CD4-positive, alpha-beta T cell treated with Interleukin-15 for 1 hour (primary cell): ENCODE results near the gene ATP4A.

ENCODE experiments used
- DNase-seq: peaks from one replicate; pipeline ENCODE4 v3.0.0-alpha.2; 2020

Gene ATP4A

DNA sequence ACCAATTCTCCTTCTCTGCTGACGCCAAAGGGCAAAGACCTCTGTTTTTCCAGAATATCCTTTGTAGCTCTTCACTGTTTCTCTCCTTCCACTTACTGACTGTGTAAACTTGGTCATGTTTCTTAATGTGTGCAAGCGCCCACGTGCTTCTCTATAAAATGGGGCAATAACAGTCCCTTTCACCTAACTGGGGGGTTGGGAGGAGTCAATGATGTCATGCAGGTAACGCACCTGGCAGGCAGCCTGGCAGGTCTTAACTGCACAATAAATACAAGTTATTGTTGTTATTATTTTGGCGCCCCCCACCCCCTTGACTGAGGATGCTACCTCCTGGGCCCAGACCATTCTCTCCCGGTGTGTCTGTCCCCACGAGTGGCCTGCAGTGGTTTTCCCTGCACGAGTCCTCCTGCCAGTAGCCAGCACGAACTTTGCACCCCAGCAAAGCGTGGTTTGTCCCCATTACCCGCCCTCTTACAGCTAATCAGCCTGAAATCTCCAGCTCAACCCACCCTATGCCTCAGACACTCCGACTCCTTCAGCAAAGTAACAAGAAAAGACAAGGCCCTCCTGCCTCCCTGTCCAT lies 40.6 kb downstream of the ATP4A start:
- DNase-seq = no peak

DNA sequence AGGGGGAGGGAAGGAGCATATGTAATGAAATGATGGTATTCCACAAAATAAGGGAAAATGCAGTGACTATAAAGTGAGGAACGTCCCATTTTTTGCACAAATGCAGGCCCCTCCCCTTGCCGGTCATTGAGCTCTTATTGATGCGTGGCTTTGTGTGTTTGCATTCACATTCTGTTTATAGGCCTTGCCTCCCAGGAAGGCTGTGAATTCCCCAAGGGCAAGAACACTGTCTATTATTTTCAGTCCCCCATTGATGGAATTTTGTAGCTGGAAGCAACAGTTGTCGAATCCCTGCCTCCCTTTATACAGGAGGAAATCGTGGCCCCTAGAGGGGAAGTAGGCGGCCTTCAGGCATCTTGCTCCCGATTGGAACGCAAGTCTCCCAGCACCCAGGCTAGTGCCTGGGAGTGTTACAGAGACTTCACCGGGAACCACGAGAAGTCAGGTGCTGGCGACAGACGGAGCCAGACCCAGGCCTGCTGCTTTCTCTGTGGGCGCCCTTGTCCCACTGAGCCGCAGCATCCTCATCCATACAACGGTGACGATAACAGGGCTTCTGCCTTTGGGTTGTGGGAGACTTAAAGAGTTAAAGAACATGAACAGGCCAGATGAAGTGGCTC lies 42.2 kb downstream of the ATP4A start:
- DNase-seq = no peak

DNA sequence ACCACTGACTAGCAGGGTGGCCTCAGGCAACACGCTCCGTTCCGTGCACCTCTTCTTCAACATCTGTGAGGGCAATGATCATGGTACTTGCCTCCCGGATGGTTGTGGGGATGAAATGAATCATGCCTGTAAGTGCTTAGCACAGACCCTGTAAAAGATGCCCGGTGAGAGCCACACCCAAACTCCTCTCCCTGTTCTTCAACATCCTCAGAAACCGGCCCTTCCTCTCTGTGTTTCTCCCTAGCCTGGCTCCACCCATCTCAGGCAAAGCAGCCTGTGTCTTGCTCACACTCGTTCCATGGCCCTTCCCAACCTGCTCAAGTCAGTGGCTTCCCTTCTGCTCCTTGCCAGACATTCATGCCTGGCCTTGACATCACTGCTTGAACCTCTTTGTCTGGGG lies 44.2 kb downstream of the ATP4A start:
- DNase-seq = no peak

DNA sequence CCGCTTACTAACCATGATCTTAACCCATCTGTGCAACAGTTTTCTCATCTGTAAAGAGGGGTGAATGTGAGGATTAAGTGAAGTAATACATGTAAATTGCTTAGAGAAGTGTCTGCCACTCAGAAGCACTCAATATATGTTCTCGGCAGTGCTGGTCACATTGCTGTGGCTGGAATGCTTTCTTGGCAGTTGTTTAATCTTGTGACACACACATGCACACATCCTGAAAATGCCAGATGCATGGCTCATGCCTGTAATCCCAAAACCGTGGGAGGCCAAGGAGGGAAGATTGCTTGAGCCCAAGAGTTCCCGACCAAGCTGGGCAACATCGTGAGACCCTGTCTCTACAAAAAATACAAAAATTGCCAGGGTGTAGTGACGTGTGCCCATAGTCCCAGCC lies 45.1 kb downstream of the ATP4A start:
- DNase-seq = no peak

DNA sequence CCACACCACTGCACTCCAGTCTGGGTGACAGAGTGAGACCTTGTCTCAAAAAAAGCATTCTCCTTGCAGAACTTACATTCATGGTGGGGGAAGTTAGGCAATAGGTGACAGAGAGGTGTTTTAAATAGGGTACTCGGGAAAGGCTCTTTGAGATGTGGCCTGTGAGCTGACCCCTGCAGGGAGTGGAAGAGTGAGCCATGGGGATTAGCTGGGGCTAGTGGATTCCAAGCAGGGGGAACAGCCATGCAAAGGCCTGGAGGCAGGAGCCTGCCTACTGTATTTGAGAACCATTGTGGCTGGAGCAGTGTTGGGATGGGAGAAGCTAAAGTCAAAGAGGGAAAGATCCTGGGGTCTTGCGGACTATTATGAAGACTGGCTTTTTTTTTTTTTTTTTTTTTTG lies 46.1 kb downstream of the ATP4A start:
- DNase-seq = no peak

DNA sequence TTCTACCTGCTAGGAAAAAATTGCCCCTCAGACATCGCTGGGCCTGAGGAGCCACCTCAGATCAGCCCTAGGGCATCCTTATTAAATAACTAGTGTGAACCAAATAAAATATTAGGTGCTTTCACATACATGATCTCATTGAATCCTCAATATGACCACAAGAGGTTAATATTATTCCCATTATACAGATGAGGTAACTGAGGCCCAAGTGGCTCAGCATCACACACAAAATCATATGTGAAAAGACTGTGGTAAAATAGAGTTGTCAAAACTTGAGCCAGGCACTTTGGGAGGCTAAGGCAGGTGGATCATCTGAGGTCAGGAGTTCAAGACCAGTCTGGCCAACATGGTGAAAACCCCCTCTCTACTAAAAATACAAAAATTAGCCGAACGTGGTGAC lies 47.1 kb downstream of the ATP4A start:
- no peak for DNase-seq

DNA sequence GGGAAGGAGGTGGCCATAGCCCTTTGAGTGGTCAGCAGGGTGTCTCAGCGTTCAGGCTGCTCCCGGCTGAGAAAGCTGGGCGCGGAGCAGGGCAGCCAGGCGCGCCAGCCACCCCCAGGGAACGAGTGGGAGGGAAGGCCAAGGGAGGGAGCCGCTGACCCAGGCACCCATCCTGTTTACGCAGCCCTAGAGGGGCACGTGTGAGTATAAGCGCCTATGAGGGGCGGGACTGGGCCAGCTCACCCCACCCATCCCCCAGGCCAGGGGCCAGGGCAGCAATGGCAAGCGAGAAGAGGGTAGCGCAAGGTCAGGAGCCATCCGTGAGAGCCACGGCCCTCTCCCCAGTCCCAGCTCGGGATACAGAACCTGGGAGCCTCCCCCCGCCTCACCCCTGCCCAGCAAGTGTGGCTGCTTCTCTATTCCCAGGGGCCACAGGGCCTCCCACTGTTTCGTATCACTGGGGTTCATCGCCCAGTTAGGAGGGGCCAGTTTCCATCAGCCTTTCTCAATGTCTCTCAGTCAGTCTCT lies 49.1 kb downstream of the ATP4A start:
- DNase-seq = no peak

DNA sequence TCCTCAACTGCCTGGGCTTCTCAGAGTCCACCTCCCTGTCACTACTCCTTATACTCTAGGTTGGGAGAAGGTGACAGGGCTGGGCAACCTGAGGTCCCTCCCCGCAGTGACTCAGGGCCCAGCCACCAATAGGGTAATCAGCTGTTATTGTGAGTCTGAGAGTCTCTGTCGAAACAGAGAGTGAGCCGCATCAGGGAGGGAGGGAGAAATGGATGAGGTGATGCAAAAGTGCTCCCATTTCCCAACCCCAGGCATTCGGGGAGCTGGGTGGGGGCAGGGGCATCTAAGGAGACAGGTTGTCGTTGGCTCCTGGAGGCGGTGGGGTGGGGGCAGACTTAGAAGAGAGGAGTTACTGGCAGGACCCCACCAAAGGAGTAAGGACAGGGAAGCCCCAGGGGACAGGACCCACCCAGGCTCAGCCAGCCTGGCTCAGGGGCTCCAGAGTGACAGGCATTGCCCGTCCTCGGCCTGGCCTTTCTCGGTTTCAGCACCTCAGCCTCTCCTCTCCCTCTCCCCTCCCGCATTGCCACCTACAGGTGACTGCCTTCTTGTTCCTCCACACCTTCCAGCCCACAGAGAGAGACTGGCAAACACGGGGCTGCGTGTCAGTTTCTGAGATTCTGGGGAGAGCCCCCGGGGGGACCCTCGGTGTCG lies 49.7 kb downstream of the ATP4A start, which contains the start of gene DMKN:
TSS of gene DMKN (minus strand) at position 22 of the 654 bp plus-strand sequence. CDS start 174 bp downstream, outside the sequence.
- DNase-seq = no peak

DNA sequence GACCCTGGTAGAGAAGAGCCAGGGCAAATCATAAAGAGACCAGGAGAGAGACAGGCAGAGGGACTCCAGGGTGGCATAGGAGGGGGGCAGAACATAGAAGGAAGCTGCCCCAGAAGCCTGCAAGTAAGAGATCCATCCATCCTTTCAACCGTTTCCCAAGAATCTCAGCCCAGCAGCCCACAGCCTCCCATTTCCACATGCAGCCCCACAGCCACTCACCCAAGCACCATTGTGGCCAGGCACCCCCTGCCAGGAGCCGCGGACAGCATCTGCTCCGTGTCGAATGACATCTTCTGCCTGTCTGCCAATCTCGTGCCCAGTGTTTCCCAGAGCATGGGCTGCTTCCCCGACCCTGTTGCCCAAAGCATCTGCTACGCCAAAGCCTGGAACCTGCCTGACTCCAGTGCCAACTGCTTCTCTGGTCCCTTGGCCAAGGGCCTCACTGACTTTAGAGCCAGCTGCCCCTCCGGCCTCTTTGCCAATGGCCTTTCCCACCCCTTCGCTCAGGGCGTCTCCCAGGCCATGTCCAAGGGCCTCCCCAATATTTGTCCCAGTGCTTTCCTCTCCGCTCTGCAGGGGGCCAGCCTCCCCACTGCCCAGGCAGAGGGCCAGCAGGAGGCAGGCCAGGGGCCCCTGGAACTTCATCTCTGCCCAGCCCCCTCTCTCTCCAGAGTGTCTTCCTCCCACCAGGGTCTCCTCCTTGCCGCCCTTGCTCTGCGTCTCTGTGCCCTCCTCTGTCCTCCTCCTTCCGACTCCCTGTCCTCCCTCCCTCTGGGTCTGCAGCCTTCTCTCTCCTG lies 50.4 kb downstream of the ATP4A start:
- DNase-seq = no peak

DNA sequence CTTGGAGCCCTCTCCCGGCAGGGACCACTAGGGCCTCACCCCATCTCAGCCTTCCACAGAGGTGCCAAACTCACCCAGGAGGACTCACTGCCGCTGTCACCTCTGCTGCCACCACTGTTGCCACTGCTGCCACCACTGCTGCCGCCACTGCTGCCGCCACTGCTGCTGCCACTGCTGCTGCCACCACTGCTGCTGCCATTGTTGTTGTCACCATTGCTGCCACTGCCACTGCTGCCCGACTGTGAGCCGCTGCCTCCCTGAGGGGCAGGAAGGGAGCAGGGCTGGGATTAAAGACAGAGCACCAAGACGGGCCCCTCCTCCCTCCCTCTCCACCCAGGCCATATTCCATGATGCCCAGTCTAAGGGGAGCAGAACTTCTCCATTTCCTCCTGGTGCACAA lies 52.1 kb downstream of the ATP4A start:
- DNase-seq = no peak

DNA sequence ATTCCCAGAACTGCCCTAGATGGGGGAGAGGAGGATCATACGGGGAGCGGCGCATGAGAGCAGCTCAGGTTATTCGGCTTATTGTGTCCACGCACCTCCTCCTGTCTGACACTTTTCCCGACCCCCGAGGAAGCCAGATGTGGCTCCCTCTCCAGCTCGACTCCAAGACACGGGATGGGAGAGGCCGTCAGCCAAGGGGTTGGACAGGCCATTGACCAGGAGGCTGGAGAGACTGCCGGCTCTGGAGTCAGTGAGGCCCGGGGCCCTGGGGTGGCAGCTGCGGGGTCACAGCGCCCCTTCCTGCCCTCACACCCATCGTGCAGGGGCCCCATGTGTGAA lies 52.9 kb downstream of the ATP4A start:
- no peak for DNase-seq

DNA sequence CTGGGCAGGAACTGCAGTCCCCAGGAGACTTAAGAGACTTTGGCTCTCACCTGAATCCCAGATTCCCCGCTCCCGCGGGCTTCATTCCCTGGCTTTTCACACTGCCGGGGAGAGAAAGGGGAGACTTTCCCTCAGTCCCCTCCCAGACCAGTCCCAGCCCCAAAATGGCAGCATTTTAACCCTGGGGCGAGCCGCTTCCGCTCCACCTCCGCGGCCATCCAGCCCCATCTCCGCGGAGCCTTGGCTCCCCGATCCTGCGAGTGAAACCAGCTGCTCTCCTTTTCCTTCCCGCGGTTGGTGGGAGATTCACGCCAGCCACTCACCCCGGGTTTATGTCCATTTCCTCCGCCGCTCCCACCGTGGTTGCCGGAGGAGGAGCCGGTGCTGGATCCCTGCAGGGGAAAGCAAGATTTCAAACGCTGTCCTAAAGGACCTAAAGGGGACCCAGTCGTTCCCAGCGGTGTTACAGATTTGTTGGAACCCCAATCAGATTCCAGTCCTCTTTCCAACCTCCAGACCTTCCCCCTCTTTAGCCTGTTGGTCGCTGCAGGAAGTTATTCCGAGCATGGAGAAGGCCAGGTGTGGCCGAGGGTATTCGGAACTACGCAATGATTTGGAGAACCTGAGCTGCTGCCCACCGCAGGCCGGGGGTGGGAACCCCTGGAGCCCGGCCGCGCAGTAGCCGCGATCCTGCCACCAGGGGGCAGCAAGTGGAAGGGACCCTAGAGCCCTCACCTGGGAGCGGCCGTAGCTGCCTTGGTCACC lies 53.4 kb downstream of the ATP4A start:
- peak; percentile 62 for DNase-seq

DNA sequence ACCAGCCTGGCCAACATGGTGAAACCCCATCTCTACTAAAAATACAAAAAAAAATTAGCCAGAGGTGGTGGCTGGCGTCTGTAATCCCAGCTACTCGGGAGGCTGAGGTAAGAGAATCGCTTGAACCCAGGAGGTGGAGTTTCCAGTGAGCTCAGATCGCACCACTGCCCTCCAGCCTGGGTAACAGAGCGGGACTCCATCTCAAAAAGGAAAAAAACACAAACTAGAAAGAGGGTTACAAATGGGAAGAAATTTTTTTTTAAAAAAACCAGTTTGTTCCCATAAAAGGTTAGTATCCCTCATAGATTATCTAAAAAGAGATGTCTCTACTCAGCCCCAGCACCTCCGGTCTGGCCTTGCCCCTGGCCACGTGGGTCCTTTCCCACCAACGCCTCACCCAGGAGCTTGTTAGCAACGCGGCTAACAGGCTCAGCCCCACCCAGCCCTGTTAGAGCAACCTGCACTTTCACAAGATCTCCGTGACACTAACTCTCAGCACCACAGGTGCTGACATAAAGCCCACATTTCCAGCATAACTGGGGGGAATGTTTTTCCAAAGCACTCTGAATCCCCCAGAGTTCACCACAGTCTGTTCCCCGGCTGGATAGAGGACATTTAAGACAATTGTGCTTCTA lies 54.3 kb downstream of the ATP4A start:
- peak; percentile 41 for DNase-seq

DNA sequence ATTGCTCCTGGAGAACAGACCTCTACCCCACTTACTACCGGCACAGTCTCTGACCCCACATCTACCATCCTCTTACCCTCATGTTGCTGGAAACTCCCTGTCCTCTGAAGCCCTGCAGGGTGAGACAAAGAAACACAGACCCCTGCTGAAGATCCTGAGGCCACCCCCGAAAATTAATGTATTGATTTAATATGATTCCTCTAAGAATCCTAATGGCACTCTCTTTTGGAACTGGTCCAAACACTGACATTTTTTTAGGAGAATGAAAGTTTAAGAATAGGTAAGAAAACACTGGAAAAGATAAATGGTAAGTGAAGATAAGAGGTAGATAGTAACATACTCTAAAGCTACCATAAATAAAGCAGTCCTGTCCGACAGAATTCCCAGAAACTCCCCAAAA lies 55.3 kb downstream of the ATP4A start:
- no peak for DNase-seq

DNA sequence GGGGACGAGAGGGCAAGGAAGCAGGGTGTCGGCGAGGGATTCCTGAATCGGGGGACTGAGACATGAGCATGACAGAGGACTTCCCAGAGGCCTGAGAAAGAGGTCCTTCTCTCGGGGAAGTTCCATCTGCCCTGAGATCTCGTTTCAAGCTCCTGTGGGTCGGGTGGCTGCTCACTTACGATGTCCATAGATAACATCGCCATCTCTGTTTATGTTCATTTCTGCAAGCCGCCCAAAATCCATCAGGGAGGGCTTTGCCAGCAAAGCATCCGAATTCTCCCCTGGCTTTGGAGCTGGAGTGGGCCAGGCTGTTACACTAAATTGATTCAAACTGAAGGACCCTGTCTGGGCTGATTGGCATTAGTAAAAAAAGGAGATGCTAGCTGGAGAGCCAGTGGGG lies 55.9 kb downstream of the ATP4A start:
- DNase-seq = no peak

DNA sequence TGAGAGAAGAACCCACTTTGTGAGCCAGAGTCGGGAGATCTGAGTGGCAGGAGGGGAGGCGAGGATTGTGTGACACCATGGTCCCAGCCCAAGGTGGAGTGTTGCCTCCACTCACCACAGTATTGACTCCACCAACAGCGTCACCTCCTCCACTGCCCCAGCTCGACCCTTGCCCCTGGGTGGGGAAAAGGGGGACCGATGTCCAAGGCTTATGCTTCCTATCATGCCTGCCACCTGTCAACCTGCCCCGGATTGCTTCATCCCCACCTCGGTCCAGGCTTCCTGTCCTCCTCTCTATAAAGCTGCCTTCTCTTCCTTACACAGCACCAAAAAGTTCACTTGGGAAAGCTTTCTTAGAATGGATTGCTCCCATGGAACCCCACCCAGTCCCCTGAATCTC lies 57.4 kb downstream of the ATP4A start:
- no peak for DNase-seq

DNA sequence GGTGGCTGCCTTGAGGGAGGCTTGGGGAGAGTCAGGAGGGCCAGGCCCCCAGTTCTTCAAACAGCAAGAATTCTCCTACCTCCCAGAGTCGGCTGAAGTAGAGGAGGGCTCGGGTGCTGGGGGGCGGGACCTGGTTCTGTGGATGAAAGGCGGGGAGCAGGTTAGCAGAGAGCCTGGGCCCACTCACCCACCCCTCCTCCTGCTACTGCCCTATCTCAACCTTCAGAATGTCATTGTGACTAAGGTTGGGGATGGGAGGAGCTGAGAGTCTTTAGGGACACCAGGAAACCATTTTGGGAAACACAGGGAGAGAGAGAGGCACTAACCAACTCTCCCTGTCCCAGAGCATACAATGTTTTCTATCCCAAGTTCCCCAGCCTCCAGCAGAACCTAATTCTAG lies 60.7 kb downstream of the ATP4A start:
- DNase-seq = no peak

DNA sequence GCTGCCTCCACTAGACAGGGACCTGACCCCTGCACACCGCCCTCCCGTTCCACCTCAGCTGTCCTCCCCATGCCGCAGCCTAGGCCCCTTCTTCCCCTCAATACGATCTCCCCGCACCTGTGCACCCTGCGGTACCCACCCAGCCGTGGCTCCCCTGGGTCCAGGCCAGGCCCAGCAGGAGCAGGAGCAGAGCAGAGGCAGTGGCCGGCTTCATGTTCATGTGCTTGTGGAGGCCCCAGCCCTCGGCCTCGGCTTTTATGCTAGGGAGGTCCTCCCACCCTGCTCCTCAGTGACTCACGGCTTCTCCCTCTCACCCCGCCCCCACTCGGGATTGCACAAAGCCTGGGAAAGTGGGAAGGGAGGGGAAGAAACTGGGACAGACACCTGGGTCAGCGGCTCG lies 61.8 kb downstream of the ATP4A start:
- no peak for DNase-seq

DNA sequence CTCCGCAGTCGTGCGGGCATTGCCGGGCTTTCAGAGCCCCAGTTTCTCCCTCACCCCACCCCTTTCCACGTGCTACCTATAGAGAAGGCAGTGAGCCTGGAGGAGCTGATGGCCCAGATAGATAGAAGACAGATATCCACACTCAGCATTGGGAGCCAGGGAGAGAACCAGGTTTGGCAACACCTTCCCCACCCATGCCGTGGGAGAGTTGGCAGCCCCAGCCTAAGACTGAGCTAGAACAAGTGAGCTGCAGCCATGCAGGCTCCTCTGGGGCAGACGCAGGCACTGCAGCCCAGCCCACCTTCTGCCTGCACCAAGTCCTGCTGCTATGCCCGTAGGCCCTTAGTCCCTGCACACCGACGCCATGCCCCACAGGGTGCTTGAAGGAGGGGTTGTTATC lies 62.8 kb downstream of the ATP4A start:
- no peak for DNase-seq
